Measurements from ENCODE around the gene RAB6A.
A peak's percentile ranks its signal among the peaks of the same experiment; 100 is the strongest.
"Not testable (repeated sequence)": the region's sequence is repeated elsewhere in the genome, so short reads cannot be mapped to it uniquely, and the experiment has no call there.

The RAB6A gene

GRCh38 chr11:73753938-73754337, 6.9 kb downstream of the RAB6A start:
- H3K4me1 Mint-ChIP-seq = peaks cover 32% of the 10 kb centered on the region
- no peaks in the 10 kb centered on the region for H3K27me3 Mint-ChIP-seq
- H3K27ac Mint-ChIP-seq = no peak overlapping the region
- CTCF ChIA-PET = no interaction called here
- H3K36me3 Mint-ChIP-seq = peaks cover 23% of the 10 kb centered on the region
- no peak overlapping the region for H3K4me3 Mint-ChIP-seq
- DNase-seq = no peak
- no peaks in the 10 kb centered on the region for H3K9me3 Mint-ChIP-seq

- H3K4me1 Mint-ChIP-seq = peaks cover 23% of the 10 kb centered on the region
- no peaks in the 10 kb centered on the region for H3K9me3 Mint-ChIP-seq
- no peak overlapping the region for H3K27ac Mint-ChIP-seq
- peaks cover 21% of the 10 kb centered on the region for H3K36me3 Mint-ChIP-seq
- CTCF ChIA-PET = no interaction called here
- DNase-seq = no peak
- H3K4me3 Mint-ChIP-seq = no peak overlapping the region
- H3K27me3 Mint-ChIP-seq = no peaks in the 10 kb centered on the region
Observed at GRCh38 chr11:73752903-73753302, 8.0 kb downstream of the RAB6A start.

DNA sequence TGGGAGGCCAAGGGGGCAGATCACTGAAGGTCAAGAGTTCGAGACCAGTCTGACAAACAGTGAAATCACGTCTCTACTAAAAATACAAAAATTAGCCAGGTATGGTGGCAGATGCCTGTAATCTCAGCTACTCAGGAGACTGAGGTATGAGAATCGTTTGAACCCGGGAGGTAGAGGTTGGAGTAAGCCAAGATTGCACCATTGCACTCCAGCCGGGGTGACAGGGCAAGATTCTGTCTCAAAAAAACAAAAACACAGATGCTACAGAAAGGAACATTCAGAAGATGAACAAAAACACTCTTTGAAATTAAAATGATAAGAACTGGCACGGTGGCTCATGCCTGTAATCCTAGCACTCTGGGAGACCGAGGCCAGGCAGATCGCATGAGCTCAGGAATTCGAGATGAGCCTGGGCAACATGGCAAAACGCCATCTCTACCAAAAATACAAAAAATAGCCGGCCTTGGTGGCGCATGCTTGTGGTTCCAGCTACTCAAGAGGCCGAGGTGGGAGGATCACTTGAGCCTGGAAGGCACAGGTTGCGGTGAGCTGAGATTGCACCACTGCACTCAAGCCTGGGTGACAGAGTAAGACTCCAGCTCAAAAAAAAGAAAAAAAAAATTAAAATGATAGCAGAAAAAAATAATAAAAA, 8.5 kb downstream of the RAB6A start:
- Mint-ChIP-seq H3K36me3 (peaks cover 18% of the 10 kb centered on the region), H3K27me3 (no peaks in the 10 kb centered on the region), H3K4me3 (no peak overlapping the region), H3K27ac (no peak overlapping the region), H3K9me3 (no peaks in the 10 kb centered on the region), H3K4me1 (peaks cover 19% of the 10 kb centered on the region)
- DNase-seq = no peak
- CTCF ChIA-PET = no interaction called here

DNA sequence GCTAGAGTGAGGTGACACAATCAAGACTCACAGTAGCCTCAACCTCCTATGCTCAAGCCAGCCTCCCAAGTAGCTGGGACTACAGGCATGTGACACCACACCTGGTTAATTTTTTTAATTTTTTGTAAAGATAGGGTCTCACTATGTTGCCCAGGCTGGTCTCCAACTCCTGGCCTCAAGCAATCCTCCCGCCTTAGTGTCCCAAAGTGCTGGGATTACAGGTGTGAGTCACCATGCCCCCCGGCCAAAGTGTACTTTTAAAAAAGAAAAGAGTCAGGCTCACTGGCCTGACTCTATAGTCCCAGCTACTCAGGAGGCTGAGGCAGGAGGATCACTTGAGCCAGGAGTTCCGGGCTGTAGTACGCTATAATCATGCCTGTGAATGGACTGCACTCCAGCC, 10.0 kb downstream of the RAB6A start:
- H3K27ac Mint-ChIP-seq = not testable (repeated sequence)
- CTCF ChIA-PET = interaction anchor here (0.6 to 0.9 kb wide), 2 partner anchors 48 to 322 kb away, joined by 3 to 4 read pairs; no protein-coding TSS in a partner anchor

GRCh38 chr11:73750228-73750627, 10.6 kb downstream of the RAB6A start:
- Mint-ChIP-seq H3K27ac (no peak overlapping the region), H3K9me3 (no peaks in the 10 kb centered on the region), H3K27me3 (no peaks in the 10 kb centered on the region), H3K4me3 (no peak overlapping the region), H3K36me3 (peaks cover 16% of the 10 kb centered on the region), H3K4me1 (peaks cover 19% of the 10 kb centered on the region)
- CTCF ChIA-PET = interaction anchor here (0.9 kb wide), 1 partner anchor 321 kb away, joined by 3 read pairs; no protein-coding TSS in a partner anchor
- no peak for DNase-seq

More for the DNA sequence above, 10.0 kb downstream of the RAB6A start:
- DNase-seq, H3K9me3 Mint-ChIP-seq, H3K4me3 Mint-ChIP-seq, H3K27me3 Mint-ChIP-seq: not testable (repeated sequence)
- H3K36me3 Mint-ChIP-seq = peaks cover 16% of the 10 kb centered on the region
- peaks cover 19% of the 10 kb centered on the region for H3K4me1 Mint-ChIP-seq

- no peak overlapping the region for H3K4me3 Mint-ChIP-seq
- no peak overlapping the region for H3K27ac Mint-ChIP-seq
- peaks cover 19% of the 10 kb centered on the region for H3K4me1 Mint-ChIP-seq
- CTCF ChIA-PET = no interaction called here
- no peaks in the 10 kb centered on the region for H3K27me3 Mint-ChIP-seq
- no peak for DNase-seq
- H3K36me3 Mint-ChIP-seq = peaks cover 16% of the 10 kb centered on the region
- H3K9me3 Mint-ChIP-seq = no peaks in the 10 kb centered on the region
Observed at GRCh38 chr11:73749118-73749517, 11.8 kb downstream of the RAB6A start.

DNA sequence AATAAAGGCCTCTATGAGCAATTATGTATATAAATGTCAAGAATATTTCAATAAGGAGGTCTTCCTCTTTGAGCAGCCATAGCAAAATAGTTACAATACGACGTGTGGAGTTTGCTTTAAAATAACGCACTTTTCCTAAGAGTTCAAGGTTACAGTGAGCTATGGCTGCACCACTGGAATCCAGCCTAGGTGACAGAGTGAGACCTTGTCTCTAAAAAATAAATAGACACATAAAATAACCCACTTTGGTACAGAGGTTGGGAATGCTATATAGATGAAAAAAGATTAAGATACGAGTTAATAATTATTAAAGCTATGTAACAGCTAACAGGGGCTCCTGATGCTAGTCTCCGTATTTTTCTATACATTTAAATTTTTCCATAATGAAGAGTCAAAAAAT, 12.6 kb downstream of the RAB6A start:
- Mint-ChIP-seq H3K4me1 (peaks cover 22% of the 10 kb centered on the region), H3K9me3 (no peaks in the 10 kb centered on the region), H3K27me3 (no peaks in the 10 kb centered on the region), H3K36me3 (peaks cover 11% of the 10 kb centered on the region), H3K4me3 (no peak overlapping the region), H3K27ac (no peak overlapping the region)
- CTCF ChIA-PET = no interaction called here
- no peak for DNase-seq

DNA sequence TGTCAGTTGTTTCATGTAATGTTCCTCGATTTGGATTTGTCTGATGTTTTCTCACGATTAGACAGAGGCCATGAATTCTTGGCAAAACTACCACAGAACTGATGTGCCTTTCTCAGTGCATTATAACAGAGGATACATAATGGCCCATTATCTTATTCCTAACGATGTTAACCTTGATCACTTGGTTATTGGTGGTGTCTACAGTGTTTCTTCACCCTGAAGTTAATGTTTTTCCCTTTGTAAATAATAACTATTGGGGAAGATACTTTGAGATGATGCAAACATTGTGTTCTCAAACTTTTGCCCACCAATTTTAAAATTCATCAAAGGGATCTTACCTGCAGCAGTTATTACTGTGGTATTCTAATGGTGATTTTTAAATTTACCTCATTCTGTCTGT, 13.1 kb downstream of the RAB6A start:
- peaks cover 12% of the 10 kb centered on the region for H3K36me3 Mint-ChIP-seq
- no peak for DNase-seq
- no peak overlapping the region for H3K27ac Mint-ChIP-seq
- H3K4me1 Mint-ChIP-seq = peaks cover 22% of the 10 kb centered on the region
- CTCF ChIA-PET = no interaction called here
- H3K27me3 Mint-ChIP-seq = no peaks in the 10 kb centered on the region
- no peak overlapping the region for H3K4me3 Mint-ChIP-seq
- no peaks in the 10 kb centered on the region for H3K9me3 Mint-ChIP-seq

DNA sequence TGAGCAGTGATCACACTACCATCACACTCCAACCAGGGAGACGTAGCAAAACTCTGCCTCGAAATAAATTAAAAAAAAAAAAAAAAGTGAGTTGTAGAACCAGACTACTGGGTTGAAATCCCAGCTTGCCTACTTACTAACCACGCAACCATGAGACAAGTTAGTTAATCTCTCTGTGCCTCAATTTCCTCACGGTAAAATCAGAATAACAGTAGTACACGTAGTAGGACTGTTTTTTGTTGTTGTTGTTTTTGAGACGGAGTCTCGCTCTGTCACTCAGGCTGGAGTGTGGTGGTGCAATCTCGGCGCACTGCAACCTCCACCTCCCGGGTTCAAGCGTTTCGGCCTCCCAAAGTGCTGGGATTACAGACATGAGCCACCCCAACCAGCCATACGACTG, 14.2 kb downstream of the RAB6A start:
- CTCF ChIA-PET = no interaction called here
- Mint-ChIP-seq H3K4me1 (peaks cover 11% of the 10 kb centered on the region), H3K27ac (no peak overlapping the region)

GRCh38 chr11:73743045-73743444, 17.8 kb downstream of the RAB6A start:
- Mint-ChIP-seq H3K4me3 (no peak overlapping the region), H3K4me1 (peaks cover 4% of the 10 kb centered on the region), H3K27ac (no peak overlapping the region), H3K36me3 (peaks cover 6% of the 10 kb centered on the region), H3K27me3 (no peaks in the 10 kb centered on the region), H3K9me3 (no peaks in the 10 kb centered on the region)
- no peak for DNase-seq
- CTCF ChIA-PET = no interaction called here

More for the DNA sequence above, 14.2 kb downstream of the RAB6A start:
- no peak overlapping the region for H3K4me3 Mint-ChIP-seq
- DNase-seq = no peak
- H3K27me3 Mint-ChIP-seq = no peaks in the 10 kb centered on the region
- H3K9me3 Mint-ChIP-seq = no peaks in the 10 kb centered on the region
- peaks cover 8% of the 10 kb centered on the region for H3K36me3 Mint-ChIP-seq

- H3K27ac Mint-ChIP-seq, DNase-seq, H3K27me3 Mint-ChIP-seq, H3K4me1 Mint-ChIP-seq, H3K4me3 Mint-ChIP-seq, CTCF ChIA-PET, H3K9me3 Mint-ChIP-seq: not testable (repeated sequence)
- peaks cover 14% of the 10 kb centered on the region for H3K36me3 Mint-ChIP-seq
Observed at GRCh38 chr11:73735959-73736358, 24.9 kb downstream of the RAB6A start.

- CTCF ChIA-PET = no interaction called here
- Mint-ChIP-seq H3K4me3 (no peak overlapping the region), H3K4me1 (no peaks in the 10 kb centered on the region), H3K9me3 (no peaks in the 10 kb centered on the region), H3K27me3 (no peaks in the 10 kb centered on the region), H3K27ac (no peak overlapping the region), H3K36me3 (peaks cover 18% of the 10 kb centered on the region)
- DNase-seq = no peak
Observed at GRCh38 chr11:73734993-73735392, 25.9 kb downstream of the RAB6A start.

- H3K36me3 Mint-ChIP-seq = peaks cover 27% of the 10 kb centered on the region
- CTCF ChIA-PET, H3K27ac Mint-ChIP-seq, H3K9me3 Mint-ChIP-seq, H3K4me1 Mint-ChIP-seq, DNase-seq, H3K4me3 Mint-ChIP-seq, H3K27me3 Mint-ChIP-seq: not testable (repeated sequence)
Observed at GRCh38 chr11:73734011-73734410, 26.9 kb downstream of the RAB6A start.

DNA sequence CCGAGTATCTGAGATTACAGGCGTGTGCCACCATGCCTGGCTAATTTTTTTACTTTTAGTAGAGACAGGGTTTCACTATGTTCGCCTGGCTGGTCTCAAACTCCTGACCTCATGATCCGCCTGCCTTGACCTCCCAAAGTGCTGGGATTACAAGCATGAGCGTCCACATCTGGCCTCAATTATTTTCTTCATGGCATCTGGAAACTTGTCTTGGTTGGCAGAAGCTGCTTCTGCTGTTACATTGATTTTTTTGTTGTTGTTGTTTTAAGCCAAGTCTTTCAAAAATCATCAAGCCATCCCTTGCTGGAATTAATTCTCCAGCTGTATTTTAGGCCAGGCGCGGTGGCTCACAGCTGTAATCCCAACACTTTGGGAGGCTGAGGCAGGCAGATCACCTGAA, 27.9 kb downstream of the RAB6A start:
- CTCF ChIA-PET, H3K27ac Mint-ChIP-seq, H3K27me3 Mint-ChIP-seq, H3K9me3 Mint-ChIP-seq, DNase-seq, H3K4me1 Mint-ChIP-seq, H3K4me3 Mint-ChIP-seq: not testable (repeated sequence)
- peaks cover 33% of the 10 kb centered on the region for H3K36me3 Mint-ChIP-seq

DNA sequence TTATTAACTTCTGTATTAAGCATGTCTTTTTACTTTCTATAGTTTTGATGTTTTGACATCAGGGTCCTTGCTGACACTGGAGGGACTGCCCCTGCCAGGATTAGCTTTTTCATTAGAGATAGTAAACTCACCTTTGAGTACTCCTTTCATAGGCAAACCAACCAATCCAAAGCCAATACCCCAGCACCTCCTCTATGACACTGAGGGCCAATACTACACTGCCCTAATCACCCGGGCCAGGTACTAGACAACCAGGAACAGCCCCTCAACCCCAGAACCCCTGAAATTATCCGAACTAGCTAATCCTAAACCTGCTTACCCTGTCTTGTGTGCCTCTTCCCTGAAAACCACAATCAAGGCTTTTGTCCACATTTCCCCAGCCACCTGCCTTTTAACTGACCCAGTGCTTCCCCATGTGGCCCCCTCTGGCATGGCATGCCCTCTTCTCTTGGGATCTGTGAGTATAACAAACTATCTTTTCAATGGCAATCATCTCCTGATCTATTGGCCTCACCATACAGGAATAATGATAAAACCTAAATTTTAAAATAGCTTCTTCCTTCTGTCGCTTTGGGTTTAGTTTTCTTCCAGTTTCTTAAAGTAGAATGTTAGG, 31.2 kb downstream of the RAB6A start:
- peaks cover 39% of the 10 kb centered on the region for H3K36me3 Mint-ChIP-seq
- CTCF ChIA-PET = no interaction called here
- no peaks in the 10 kb centered on the region for H3K4me1 Mint-ChIP-seq
- no peak overlapping the region for H3K27ac Mint-ChIP-seq
- DNase-seq = peak; percentile 23
- no peak overlapping the region for H3K4me3 Mint-ChIP-seq
- H3K9me3 Mint-ChIP-seq = no peaks in the 10 kb centered on the region
- H3K27me3 Mint-ChIP-seq = no peaks in the 10 kb centered on the region
